Measurements from ENCODE around the gene MYL12A. TPM values are rescaled to one million over a fixed set of nuclear protein-coding genes. Genes with fewer than 3 reads are reported as not detected.

MYL12A gene
- total and polyA plus RNA-seq, 2 of the 13 experiments (the other 11 are each of a cell fraction or from before 2014, with no cell fraction given): 261 to 277 TPM

- TF ChIP-seq ARID5B (CRISPR knock-in tag; IDR thresholded peaks at IDR 0.05) (peak; percentile 73), RXRB (CRISPR knock-in tag; IDR thresholded peaks at IDR 0.05; ENCODE audit: borderline replicate concordance) (peak; percentile 45; the same call in 1 of the 2 replicates), SAP130 (CRISPR knock-in tag; IDR thresholded peaks at IDR 0.05; ENCODE audit: low read depth) (peak; percentile 45; the same call in 1 of the 2 replicates), FOXK1 (CRISPR knock-in tag; IDR thresholded peaks at IDR 0.05; ENCODE audit: borderline replicate concordance, low read depth) (0 out of 2 replicates have a peak, but pooled peaks have one; percentile 28), SOX6 (IDR thresholded peaks at IDR 0.05) (no peak), SOX6 (CRISPR knock-in tag; IDR thresholded peaks at IDR 0.05) (peak; percentile 87), UBTF (CRISPR knock-in tag; IDR thresholded peaks at IDR 0.05) (no peak), MYC (CRISPR knock-in tag; IDR thresholded peaks at IDR 0.05; ENCODE audit: borderline replicate concordance) (no peak), TEAD2 (CRISPR knock-in tag; IDR thresholded peaks at IDR 0.05) (no peak), EP300 (IDR thresholded peaks at IDR 0.05; ENCODE audit: low read depth in 2 of 2, low read length in 2 of 2) (peak in 1 of 2 experiments; percentile 54; a peak in 1 of 4 replicates), EP300 (CRISPR knock-in tag; IDR thresholded peaks at IDR 0.05; ENCODE audit: borderline replicate concordance) (no peak), TEAD3 (CRISPR knock-in tag; optimal IDR thresholded peaks at IDR 0.05; ENCODE audit: borderline replicate concordance) (peak; percentile 28), ZNF746 (CRISPR knock-in tag; IDR thresholded peaks at IDR 0.05) (no peak), DR1 (CRISPR knock-in tag; IDR thresholded peaks at IDR 0.05) (no peak), MED1 (CRISPR knock-in tag; IDR thresholded peaks at IDR 0.05) (peak; percentile 51), ZMYM4 (CRISPR knock-in tag; IDR thresholded peaks at IDR 0.05) (0 out of 2 replicates have a peak, but pooled peaks have one; percentile 19), ZNF841 (CRISPR knock-in tag; IDR thresholded peaks at IDR 0.05; ENCODE audit: borderline replicate concordance) (no peak), IRF1 (CRISPR knock-in tag; IDR thresholded peaks at IDR 0.05; ENCODE audit: low read depth) (no peak), SOX5 (CRISPR knock-in tag; IDR thresholded peaks at IDR 0.05; ENCODE audit: borderline replicate concordance) (peak; percentile 91), ZNF644 (CRISPR knock-in tag; IDR thresholded peaks at IDR 0.05; ENCODE audit: low read depth) (0 out of 2 replicates have a peak, but pooled peaks have one; percentile 21), SMAD1 (CRISPR knock-in tag; IDR thresholded peaks at IDR 0.05; ENCODE audit: borderline replicate concordance, low read depth) (no peak), NR2F6 (IDR thresholded peaks at IDR 0.05) (no peak; the same call in 1 of the 2 replicates), NR2F6 (CRISPR knock-in tag; IDR thresholded peaks at IDR 0.05) (peak; percentile 66; the same call in 1 of the 2 replicates), ZFP41 (CRISPR knock-in tag; IDR thresholded peaks at IDR 0.05; ENCODE audit: borderline replicate concordance) (no peak)
Observed at GRCh38 chr18:3211236-3211992, 36.2 kb upstream of the MYL12A start (continued).
